MM.1S (cell line): ENCODE measurements around the gene ADCY2.

Experiments used
- EZH2phosphoT487 ChIP-seq: fragments of 300-600 bp; sonication (generic); IDR thresholded peaks from 2 replicates; pipeline ENCODE4 v1.6.1; 2018; ENCODE audit warnings: antibody characterized with exemption, low read length
- TF ChIP-seq, protein P1 (sequence below): fragments of 300-600 bp; sonication (generic); IDR thresholded peaks from 2 replicates; pipeline ENCODE4 v1.5.1; 2016; ENCODE audit warnings: antibody characterized with exemption, low read length, mixed read lengths

DNA sequence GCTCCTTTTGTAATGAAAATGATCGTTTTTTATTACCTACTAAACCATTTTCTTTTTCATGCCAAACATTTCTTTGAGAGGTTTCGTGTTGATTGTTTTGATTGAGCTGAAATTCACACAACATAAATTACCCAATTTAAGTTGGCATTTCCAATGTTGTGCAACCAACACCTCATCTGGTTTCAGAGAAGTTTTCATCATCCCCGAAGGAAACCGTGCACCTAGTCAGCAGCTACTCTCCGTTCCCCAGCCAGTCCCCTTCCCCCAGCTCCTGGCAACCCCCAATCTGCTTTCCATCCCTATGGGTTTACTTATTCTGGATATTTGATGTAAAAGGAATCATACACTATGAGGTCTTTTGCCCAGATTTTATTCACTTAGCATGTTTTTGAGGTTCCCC is 123.6 kb downstream of the ADCY2 start:
- TF ChIP-seq, protein P1, sequence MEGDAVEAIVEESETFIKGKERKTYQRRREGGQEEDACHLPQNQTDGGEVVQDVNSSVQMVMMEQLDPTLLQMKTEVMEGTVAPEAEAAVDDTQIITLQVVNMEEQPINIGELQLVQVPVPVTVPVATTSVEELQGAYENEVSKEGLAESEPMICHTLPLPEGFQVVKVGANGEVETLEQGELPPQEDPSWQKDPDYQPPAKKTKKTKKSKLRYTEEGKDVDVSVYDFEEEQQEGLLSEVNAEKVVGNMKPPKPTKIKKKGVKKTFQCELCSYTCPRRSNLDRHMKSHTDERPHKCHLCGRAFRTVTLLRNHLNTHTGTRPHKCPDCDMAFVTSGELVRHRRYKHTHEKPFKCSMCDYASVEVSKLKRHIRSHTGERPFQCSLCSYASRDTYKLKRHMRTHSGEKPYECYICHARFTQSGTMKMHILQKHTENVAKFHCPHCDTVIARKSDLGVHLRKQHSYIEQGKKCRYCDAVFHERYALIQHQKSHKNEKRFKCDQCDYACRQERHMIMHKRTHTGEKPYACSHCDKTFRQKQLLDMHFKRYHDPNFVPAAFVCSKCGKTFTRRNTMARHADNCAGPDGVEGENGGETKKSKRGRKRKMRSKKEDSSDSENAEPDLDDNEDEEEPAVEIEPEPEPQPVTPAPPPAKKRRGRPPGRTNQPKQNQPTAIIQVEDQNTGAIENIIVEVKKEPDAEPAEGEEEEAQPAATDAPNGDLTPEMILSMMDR: no peak
- TF ChIP-seq EZH2phosphoT487: no peak
